GM19025 (cell line): ENCODE measurements around the gene ITGA2B.
"Not testable (repeated sequence)": the region's sequence is repeated elsewhere in the genome, so short reads cannot be mapped to it uniquely, and the experiment has no call there.

Source experiments
- ATAC-seq: cut with Tn5 transposase; IDR thresholded peaks from one replicate; pipeline ENCODE4 v1.9.1; 2021; ENCODE audit warnings: mild to moderate bottlenecking, low read depth, moderate library complexity; ENCODE audit not compliant: unreplicated experiment

The ITGA2B gene

GRCh38 chr17:44353672-44354331, 35.6 kb downstream of the ITGA2B start:
- ATAC-seq, result no peak

- no peak for ATAC-seq
These were observed 36.4 kb downstream of the ITGA2B start for GRCh38 chr17:44352828-44353671.

- no peak for ATAC-seq
These were observed 37.3 kb downstream of the ITGA2B start for GRCh38 chr17:44351961-44352827.

DNA sequence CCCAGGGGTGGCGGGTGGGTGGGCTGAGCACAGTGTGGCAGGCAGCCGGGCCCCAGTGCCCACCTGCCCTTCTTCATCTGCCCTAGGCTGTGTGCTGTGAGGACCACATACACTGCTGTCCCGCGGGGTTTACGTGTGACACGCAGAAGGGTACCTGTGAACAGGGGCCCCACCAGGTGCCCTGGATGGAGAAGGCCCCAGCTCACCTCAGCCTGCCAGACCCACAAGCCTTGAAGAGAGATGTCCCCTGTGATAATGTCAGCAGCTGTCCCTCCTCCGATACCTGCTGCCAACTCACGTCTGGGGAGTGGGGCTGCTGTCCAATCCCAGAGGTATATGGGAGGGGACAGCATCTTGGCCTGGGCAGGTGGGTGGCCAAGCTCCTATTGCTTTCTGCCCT, 38.0 kb downstream of the ITGA2B start:
- ATAC-seq, result no peak

DNA sequence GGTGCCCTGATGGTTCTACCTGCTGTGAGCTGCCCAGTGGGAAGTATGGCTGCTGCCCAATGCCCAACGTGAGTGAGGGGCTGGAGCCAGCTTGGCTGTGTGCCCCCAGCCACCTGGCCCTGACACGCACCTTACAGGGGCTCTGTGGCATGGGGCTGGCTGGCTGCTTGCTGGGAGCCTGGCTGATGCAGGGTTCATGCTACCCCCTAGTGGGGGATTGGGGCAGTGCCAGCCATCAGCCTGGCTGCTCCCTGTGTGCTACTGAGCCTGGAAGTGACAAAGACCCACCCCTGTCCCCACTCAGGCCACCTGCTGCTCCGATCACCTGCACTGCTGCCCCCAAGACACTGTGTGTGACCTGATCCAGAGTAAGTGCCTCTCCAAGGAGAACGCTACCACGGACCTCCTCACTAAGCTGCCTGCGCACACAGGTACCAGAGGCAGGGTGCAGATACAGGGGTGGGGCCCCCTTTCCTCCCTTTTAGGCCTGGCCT, 38.7 kb downstream of the ITGA2B start:
- ATAC-seq, result no peak

DNA sequence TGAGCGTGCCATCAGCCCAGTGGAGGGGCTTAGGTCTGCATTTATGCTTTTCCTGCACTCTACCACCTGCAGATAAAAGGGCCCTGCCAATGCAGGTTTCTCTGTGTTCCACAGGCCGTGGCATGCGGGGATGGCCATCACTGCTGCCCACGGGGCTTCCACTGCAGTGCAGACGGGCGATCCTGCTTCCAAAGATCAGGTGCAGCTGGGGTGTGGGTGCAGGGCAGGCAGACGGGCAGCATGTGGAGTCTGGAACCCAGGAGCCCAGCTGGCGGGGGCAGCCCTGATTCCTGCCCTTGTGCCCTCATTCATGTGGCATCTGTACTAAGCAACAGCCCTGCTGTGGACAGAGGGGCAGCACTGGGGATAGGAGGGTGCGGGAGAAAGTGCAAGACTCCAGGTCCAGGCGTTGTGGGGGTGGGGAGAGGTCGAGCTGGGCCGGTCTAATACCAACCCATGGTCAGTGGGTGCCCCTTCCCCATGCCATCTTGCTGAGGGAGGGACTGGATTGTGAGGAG, 39.8 kb downstream of the ITGA2B start:
- ATAC-seq, result no peak

- ATAC-seq, result no peak
These were observed 40.5 kb downstream of the ITGA2B start for GRCh38 chr17:44348988-44349364.

- no peak for ATAC-seq
These were observed 41.0 kb downstream of the ITGA2B start for GRCh38 chr17:44348234-44348987.

DNA sequence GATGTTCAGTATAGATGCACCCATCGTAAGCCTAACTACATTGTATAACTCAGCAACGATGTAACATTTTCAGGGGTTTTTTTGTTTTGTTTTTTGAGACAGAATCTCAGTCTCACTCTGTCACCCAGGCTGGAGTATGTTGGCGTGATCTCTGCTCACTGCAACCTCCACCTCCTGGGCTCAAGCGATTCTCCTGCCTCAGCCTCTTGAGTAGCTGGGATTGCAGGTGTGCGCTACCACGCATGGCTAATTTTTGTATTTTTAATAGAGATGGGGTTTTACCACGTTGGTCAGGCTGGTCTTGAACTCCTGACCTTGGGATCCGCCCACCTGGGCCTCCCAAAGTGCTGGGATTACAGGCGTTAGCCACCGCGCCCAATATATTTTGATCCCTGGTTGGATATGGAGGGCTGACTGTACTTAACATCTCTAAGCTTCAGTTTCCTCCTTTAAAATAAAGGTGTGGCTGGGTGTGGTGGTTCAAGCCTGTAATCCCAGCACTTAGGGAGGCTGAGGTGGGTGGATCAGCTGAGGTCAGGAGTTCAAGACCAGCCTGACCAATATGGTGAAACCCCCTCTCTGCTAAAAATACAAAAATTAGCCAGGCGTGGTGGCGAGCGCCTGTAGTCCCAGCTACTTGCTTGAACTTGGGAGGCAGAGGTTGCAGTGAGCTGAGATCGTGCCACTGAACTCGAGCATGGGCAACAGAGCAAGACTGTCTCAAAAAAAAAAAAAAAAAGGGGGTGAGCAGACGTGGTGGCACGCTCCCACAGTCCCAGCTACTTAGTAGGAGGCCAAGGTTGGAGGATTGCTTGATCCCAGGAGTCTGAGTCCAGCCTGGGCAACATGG, 42.0 kb downstream of the ITGA2B start:
- ATAC-seq, result not testable (repeated sequence)

- no peak for ATAC-seq
These were observed 43.2 kb downstream of the ITGA2B start for GRCh38 chr17:44346064-44346844.

DNA sequence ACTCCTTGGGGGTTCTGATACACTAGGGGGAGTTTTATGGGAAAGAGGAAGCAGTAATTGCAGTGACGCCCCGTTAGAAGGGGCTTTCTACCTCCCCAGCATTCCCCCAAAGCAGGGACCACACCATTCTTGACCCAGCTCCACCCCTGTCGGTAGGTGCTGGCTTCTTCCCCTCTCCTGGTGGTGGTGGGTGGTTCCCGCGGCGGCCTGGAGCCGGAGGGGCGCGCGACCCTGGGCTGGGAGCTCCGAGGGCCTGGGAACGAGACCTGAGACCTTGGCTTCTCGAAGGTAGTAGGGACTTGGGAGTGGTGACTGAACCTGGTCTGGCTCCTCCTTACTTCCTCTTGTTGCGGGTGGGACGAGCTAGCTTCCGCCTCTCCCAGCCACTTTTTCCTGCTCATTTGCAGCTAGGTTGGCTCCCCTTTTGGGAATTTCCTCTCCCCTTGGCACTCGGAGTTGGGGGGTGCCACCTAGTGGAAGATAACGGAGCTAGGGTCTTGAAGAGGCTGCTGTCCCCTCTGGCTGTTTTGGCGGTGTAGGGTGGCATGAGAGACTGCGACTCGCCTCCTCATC, 43.9 kb downstream of the ITGA2B start:
- no peak for ATAC-seq

GRCh38 chr17:44344939-44345453, 44.5 kb downstream of the ITGA2B start, which contains the start of gene GRN:
GRN (plus strand) TSS chr17:44345302; CDS start chr17:44349165, 3,863 bp downstream.
- peak; percentile 53 for ATAC-seq

DNA sequence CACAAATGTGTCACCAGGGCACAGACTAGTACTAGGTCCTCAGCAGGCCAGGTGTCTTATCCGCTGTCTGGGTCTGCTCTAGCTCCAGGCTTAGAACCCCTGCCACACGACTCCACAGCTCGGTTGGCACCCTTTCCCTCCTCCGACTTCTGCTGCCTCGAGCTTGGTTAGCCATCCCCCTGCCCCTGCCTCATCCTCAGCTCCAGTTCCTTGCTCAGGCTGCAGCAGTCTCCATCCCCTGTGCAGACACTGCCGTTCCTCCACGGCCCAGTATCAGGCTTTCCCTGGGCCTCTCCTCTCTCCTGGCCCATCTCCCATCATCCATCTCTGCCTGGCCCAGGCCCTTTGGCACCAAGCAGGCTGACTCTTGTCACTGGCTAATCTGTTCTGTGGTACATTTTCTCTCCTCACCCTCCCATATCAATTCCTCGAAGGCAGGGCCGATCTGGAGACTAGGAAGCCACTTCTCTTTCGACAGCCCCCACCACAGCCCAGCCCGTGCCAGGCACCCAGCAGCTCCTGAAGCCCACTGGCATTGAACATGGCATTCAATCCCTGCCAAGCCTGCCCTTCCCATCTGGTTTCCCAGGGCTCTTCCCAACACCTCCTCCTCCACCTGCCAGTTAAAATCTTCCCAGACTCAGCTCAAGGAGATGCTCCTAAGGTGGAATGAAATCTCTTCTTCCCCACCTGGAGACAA, 45.8 kb downstream of the ITGA2B start:
- no peak for ATAC-seq

GRCh38 chr17:44340553-44340952, 48.9 kb downstream of the ITGA2B start:
- not testable (repeated sequence) for ATAC-seq

- no peak for ATAC-seq
These were observed 50.7 kb downstream of the ITGA2B start for GRCh38 chr17:44338702-44339101.

GRCh38 chr17:44335968-44336367, 53.5 kb downstream of the ITGA2B start:
- no peak for ATAC-seq

DNA sequence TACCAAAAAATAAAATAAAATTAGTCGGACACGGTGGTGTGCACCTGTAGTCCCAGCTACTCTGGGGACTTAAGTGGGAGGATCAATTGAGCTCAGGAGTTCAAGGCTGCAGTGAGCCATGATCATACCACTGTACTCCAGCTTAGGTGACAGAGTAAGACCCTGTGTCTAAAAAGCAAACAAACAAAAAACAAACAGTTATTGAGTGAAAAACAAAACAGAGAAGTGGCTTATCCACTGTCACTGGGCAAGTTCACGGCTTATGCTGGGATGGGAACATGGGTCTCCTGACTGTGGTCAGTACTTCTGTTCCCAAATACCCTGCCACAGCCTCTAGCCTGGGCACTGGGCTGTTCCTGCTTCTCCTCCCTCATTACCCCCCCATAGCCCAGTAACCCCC, 53.9 kb downstream of the ITGA2B start:
- no peak for ATAC-seq
